Measurements from ENCODE around the gene ENTREP3. TPM values are rescaled to one million over a fixed set of nuclear protein-coding genes. Genes with fewer than 3 reads are reported as not detected.

The ENTREP3 gene
- total RNA-seq, 1 donor = 7.8 TPM

- peak overlapping the region; percentile 66 for H3K4me3 ChIP-seq (ENCODE audit: low read depth, low read length)
- DNase-seq (ENCODE audit: low read depth) = peak; percentile 35
- TF ChIP-seq CTCF (IDR thresholded peaks at IDR 0.05; ENCODE audit: insufficient read depth, low read depth, low read length) = peak; percentile 38
These were observed 22.8 kb upstream of the ENTREP3 start for GRCh38 chr1:155277902-155278688.

GRCh38 chr1:155277070-155277901, 22.0 kb upstream of the ENTREP3 start, which contains the start of gene HCN3:
HCN3 (plus strand) TSS chr1:155277463; CDS start chr1:155277591, 128 bp downstream.
- TF ChIP-seq CTCF (IDR thresholded peaks at IDR 0.05; ENCODE audit: insufficient read depth, low read depth, low read length) = peak; percentile 36
- H3K4me3 ChIP-seq (ENCODE audit: low read depth, low read length) = peak within 1 kb of the TSS; percentile 66

GRCh38 chr1:155273343-155274245, 18.3 kb upstream of the ENTREP3 start, which contains the start of gene CLK2:
CLK2 (minus strand) TSS chr1:155273504; CDS start chr1:155270977, 2,527 bp downstream.
- DNase-seq (ENCODE audit: low read depth) = peak; percentile 96
- TF ChIP-seq CTCF (IDR thresholded peaks at IDR 0.05; ENCODE audit: insufficient read depth, low read depth, low read length) = no peak
- peak within 1 kb of the TSS; percentile 90 for H3K4me3 ChIP-seq (ENCODE audit: low read depth, low read length)

More at GRCh38 chr1:155277070-155277901, 22.0 kb upstream of the ENTREP3 start, which contains the start of gene HCN3:
- DNase-seq (ENCODE audit: low read depth) = peak; percentile 96

GRCh38 chr1:155272466-155273342, 17.4 kb upstream of the ENTREP3 start:
- H3K4me3 ChIP-seq (ENCODE audit: low read depth, low read length) = peak overlapping the region; percentile 90
- TF ChIP-seq CTCF (IDR thresholded peaks at IDR 0.05; ENCODE audit: insufficient read depth, low read depth, low read length) = no peak
- peak; percentile 65 for DNase-seq (ENCODE audit: low read depth)

- TF ChIP-seq CTCF (IDR thresholded peaks at IDR 0.05; ENCODE audit: insufficient read depth, low read depth, low read length) = no peak
- no peak for DNase-seq (ENCODE audit: low read depth)
- no peak overlapping the region for H3K4me3 ChIP-seq (ENCODE audit: low read depth, low read length)
These were observed 14.1 kb upstream of the ENTREP3 start for GRCh38 chr1:155269381-155269780.
